Tongue (tissue), 2 donors: ENCODE results near the gene ERGIC3. TPM values are rescaled to one million over a fixed set of nuclear protein-coding genes. Genes with fewer than 3 reads are reported as not detected.
"Not testable (repeated sequence)": the region's sequence is repeated elsewhere in the genome, so short reads cannot be mapped to it uniquely, and the experiment has no call there.

Experiments
- DNase-seq: peaks from one replicate; pipeline ENCODE4 v3.0.0-alpha.2; 2015
- total RNA-seq: library from RNA; depleted of rRNA; stranded (reverse); fragments of >200 nt; gene quantifications from one replicate; pipeline ENCODE4 v1.2.3, GENCODE V29; 2014

Gene ERGIC3
- 202 TPM for total RNA-seq

DNA sequence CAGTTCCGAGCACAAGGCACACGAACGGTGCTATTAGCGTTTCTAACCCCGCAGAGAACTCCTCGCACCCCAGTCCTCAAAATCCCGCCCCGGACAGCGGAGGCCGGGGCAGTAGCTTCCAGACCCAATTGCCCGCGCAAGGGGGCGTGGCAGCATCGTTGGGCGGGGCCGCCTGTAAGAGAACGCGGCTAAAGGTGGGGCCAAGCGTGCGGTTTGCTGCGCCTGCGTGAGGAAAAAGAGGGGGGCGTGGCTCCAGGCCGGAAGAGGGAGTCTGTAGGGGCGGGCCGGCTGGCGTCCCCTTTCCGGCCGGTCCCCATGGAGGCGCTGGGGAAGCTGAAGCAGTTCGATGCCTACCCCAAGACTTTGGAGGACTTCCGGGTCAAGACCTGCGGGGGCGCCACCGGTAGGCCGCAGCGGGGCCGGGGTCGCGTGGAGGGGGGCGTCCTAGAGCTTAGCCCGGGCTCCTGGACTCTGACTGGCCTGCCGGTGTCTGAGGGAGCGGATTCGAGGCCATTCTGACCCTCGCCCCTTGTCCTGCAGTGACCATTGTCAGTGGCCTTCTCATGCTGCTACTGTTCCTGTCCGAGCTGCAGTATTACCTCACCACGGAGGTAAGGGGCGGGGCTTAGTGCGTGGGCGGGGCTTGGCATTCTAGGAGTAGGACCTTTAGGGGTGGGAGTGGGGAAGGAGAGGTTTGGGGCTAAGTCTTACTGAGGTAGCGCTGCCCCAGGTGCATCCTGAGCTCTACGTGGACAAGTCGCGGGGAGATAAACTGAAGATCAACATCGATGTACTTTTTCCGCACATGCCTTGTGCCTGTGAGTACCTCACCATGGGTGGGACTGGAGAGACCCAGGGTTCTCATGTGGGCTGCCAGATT lies at the start of gene ERGIC3:
Gene ERGIC3 (plus strand): TSS at position 296 of the 880 bp plus-strand sequence. CDS start 20 bp downstream, at position 316.
- peak; percentile 99 for DNase-seq

DNA sequence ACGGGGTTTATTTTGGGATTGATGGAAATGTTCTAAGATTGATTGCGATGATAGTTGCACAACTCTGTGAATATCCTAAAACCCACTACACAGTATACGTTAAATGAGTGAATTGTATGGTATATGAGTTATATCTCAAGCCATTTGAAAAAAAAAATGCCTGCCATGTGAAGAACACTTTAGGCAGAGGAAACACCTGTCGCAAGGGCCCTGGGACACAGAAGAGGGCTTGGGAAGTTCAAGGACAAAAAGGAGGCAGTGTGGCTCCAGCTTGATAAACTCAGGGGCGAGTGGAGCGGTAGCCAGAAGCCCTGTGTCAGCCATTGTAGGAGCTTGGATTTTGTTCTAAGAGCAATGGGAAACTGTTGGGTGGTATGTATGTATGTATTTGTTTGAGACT lies 49.5 kb upstream of the ERGIC3 start:
- DNase-seq = no peak

DNA sequence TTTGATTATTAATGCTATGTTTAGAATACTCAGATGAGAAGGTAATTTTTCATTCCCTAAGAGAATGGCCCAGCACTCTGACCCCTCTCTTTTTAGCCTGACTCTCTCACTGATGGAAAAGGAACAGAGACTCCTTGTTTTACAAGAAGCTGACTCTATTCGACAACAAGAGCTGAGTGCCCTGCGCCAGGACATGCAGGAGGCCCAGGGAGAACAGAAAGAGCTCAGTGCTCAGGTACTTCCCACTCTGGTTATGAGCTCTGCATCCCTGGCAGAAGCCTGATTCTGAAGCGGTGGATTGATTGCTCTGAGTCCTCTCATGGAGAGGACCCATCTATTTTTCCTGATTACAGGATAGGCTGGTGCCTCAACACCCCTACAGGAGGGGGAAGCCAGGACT lies 45.4 kb upstream of the ERGIC3 start:
- no peak for DNase-seq

DNA sequence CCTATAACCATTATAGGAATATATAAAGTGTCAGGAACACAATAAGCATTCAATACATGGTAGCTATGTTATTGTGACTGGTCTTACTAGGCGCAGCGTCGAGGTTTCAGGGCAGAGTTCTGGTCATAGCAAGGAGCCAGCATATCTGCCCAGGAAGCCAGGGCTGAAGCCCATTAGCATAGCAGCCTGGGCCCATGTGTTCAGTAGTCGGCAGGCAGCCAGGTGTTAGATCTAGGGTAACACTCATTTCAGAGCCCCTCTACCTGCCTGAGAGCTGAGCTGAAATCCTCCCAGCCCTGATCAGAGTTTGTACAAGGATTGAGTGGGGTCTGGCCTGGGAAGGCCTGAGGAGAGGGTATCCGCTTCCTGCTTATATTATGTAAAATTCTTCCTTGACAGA lies 44.6 kb upstream of the ERGIC3 start:
- no peak for DNase-seq

DNA sequence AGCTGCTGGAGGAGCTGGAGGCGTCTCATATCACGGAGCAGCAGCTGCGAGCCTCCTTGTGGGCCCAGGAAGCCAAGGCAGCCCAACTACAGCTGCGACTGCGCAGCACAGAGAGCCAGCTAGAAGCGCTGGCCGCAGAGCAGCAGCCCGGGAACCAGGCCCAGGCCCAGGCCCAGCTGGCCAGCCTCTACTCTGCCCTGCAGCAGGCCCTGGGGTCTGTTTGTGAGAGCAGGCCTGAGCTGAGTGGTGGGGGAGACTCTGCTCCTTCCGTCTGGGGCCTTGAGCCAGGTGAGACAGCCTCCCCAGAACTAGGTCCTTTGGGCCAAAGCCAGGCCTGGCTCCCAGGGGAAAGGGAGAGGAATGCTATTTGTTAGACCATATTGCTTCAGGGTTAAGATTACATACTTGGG lies 44.1 kb upstream of the ERGIC3 start:
- DNase-seq = peak; percentile 96

DNA sequence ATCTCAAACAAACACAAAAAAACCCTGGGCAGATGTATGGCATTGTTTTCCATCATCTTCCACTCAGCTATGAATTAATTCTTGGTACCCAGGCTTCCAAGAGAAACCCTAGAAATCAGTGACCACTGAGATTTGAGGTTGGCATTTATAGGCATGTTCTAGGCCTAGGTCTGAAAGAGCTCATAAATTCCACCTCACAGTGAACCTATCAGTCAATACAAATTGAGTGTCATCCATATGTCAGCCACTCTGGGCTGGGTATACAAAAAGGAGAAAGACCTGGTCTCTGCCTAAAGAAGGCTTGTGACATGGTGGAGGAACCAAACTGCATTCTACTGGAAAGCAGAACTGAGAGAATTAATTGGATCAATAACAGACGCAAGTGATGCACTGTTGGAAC lies 42.6 kb upstream of the ERGIC3 start:
- DNase-seq = no peak

DNA sequence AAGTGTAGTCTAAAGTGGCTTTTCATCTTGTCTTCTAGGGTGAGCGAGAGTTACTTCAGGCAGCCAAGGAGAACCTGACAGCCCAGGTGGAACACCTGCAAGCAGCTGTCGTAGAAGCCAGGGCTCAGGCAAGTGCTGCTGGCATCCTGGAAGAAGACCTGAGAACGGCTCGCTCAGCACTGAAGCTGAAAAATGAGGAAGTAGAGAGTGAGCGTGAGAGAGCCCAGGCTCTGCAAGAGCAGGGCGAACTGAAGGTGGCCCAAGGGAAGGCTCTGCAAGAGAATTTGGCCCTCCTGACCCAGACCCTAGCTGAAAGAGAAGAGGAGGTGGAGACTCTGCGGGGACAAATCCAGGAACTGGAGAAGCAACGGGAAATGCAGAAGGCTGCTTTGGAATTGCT lies 39.5 kb upstream of the ERGIC3 start:
- DNase-seq = no peak

DNA sequence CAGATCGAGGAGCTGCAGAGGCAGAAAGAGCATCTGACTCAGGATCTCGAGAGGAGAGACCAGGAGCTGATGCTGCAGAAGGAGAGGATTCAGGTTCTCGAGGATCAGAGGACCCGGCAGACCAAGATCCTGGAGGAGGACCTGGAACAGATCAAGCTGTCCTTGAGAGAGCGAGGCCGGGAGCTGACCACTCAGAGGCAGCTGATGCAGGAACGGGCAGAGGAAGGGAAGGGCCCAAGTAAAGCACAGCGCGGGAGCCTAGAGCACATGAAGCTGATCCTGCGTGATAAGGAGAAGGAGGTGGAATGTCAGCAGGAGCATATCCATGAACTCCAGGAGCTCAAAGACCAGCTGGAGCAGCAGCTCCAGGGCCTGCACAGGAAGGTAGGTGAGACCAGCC lies 38.6 kb upstream of the ERGIC3 start:
- DNase-seq = no peak

DNA sequence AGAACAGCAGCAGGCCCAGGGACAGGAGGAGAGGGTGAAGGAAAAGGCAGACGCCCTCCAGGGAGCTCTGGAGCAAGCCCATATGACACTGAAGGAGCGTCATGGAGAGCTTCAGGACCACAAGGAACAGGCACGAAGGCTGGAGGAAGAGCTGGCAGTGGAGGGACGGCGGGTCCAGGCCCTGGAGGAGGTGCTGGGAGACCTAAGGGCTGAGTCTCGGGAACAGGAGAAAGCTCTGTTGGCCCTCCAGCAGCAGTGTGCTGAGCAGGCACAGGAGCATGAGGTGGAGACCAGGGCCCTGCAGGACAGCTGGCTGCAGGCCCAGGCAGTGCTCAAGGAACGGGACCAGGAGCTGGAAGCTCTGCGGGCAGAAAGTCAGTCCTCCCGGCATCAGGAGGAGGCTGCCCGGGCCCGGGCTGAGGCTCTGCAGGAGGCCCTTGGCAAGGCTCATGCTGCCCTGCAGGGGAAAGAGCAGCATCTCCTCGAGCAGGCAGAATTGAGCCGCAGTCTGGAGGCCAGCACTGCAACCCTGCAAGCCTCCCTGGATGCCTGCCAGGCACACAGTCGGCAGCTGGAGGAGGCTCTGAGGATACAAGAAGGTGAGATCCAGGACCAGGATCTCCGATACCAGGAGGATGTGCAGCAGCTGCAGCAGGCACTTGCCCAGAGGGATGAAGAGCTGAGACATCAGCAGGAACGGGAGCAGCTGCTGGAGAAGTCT lies 37.9 kb upstream of the ERGIC3 start:
- peak; percentile 45 for DNase-seq

DNA sequence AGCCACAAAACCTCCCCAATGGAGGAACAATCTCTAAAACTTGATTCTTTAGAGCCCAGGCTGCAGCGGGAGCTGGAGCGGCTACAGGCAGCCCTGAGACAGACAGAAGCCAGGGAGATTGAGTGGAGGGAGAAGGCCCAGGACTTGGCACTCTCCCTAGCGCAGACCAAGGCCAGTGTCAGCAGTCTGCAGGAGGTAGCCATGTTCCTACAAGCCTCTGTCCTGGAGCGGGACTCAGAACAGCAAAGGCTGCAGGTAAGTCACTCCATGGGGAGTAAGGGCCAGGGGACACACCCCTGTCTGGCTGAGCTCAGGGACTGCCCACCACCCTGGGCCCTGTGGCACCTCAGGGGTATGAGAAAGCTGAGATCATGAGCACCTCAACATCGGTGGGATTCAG lies 37.1 kb upstream of the ERGIC3 start:
- no peak for DNase-seq

DNA sequence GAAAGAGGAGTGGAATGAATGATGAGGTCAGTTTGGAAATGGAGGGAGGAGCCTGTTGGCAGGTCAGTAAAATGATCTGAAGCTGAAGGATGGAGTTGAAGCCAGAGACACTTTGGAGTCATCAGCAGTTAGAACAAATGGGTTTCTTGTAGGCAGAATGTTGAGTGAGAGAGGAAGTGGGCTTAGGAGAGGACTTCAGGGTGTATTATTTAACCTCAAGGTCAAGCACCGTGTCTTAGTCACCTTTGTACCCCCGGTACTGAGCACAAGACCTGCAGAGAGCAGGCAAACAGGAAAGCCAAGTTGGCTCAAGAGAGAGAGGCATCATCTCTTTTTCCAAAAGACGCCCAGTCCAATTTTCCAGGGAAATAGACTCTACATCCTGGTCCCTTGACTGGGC lies 35.7 kb upstream of the ERGIC3 start:
- no peak for DNase-seq

DNA sequence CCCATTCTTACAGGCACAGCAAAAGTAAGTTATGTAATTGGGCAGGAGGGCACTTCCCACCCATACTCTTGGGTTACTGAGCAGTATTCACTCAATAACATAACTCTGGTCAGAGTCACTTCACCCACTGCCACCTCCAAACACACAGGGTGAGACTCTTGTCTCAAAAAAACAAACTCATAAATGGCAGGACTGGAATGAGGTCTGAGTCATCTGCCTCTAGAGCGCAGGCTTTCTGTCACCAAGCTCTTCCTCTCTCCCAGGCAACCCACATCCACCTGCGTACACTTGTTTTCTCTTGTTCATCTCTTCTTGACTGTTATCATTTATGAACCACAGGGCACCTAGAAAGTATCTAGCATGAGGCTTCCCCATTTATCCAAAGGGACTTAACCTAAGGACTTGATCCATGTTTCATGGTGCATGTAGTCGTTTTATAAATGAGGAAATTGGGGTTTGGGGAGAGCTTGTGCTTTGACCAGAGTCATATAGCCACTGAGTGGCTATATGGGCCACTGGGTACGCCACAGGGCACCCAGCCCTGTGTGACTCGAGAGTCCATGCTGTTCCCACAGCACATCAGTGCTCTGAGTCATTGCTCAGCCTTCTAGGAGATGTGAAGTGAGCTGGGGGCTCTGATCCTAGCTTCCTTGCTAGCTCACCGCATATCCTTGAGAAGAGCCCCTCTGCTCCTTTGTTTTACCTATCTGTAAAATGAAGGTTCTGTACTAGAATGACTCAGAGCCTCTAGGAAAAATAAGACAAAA lies 34.8 kb upstream of the ERGIC3 start:
- no peak for DNase-seq

DNA sequence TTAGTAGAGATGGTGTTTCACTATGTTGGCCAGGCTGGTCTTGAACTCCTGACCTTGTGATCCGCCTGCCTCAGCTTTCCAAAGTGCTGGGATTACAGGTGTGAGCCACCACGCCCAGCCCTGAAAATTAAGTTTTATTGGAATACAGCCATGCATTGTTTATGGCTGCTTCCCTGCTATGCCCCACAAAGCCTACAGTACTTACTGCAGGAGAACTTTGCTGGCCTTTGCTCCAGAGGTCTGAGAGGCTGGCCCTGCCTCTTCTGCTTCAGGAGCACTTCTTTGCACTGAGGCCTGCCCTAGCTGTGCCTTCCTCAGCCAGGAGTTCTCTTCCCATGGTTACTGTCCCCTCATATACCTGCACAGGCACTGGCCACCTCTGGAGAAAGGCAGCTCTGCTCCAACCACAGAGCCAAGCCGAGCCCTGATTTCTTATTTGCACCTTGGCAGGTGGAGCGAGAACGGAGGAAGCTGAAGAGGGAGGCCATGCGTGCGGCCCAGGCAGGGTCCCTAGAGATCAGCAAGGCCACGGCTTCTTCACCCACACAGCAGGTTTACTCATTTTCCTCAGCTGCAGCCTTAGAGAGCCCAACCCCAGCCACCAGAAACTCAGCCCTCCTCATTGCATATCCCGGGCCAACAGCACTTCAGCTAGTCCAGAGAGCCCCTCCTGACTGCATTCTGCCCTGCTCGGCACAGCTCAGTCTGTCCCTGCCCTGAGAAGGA lies 33.2 kb upstream of the ERGIC3 start:
- no peak for DNase-seq

DNA sequence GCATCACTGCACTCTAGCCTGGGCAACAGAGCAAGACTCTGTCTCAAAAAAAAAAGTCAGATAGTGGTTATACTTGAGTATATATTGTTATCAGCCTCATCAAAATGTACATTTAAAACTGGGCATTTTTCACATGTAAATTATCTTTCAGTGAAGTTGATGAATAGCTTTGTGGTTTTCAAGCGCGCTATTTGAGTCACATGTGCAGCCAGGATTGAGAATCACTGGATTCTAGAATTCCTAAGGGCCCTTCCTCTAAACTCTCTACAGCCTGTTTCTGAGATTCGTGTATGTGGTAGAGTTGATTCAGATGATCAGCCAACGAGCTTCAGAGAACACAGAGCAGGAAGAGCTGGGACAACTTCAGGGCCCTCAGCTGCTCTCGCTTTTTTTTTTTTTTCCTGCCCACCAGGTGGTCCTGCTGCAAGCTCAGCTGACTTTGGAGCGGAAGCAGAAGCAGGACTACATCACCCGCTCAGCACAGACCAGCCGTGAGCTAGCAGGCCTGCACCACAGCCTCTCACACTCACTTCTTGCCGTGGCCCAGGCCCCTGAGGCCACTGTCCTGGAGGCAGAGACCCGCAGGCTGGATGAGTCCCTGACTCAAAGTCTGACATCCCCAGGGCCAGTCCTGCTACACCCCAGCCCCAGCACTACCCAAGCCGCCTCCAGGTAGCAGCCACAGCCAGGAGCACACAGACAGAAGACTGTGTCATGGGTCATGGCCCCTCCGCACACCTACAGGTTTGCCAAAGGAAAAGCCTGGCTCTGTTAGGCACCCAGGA lies 30.7 kb upstream of the ERGIC3 start:
- no peak for DNase-seq

DNA sequence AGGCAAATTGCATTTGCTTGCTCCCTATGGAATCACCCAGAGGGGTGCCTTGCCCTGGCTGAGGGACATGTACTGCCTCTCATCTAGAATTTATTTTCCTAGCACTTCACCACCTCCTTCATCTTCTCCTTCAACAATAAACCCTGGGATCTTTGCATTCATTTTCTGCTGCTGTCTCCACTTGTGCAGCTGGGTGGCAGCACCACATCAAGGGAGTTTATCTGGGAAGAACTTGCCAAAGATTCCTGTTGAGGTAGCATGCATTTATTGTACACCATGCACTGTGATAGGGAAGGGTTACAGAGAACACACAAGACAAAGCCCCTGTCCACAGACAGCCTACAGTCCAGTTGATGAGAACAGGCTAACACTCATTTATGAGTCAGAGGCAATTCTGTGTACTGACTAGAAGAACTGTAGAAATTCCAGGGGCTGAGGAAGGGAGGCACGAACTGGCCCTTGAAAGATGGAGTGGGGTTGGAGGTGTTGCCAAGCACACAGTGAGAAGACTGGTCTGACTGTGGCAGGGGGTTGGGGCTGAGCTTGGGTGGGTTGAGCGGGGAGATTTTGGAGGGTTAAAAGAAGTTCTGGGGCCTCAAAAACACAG lies 30.0 kb upstream of the ERGIC3 start:
- DNase-seq = peak; percentile 54

DNA sequence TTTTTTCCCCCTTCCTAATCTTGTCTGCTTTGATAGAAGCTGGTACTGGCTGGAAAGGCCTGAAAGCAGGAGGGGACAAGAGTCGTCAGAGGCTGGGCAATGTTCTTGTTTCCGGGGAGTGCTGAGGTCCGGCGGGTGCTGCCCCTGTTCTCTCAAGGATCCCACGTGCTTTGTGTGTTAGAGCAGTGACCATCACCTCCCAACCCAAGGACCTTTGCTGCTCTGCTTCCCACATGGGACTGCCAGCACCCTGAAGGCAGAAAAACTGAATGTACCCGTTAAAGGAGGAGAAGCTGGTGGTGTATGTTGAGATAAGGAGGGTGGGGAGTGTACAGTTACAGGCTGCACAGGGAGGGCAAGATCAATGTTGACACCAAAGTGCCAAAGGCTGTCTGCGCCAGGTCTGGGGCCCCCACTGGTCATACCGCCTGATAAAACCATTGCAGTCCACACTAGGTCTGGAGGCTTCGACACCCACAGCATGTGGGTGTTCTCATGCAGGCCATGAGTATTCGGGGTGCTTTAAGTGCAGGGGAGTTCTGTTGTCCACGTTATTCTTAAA lies 27.4 kb upstream of the ERGIC3 start:
- DNase-seq = no peak

DNA sequence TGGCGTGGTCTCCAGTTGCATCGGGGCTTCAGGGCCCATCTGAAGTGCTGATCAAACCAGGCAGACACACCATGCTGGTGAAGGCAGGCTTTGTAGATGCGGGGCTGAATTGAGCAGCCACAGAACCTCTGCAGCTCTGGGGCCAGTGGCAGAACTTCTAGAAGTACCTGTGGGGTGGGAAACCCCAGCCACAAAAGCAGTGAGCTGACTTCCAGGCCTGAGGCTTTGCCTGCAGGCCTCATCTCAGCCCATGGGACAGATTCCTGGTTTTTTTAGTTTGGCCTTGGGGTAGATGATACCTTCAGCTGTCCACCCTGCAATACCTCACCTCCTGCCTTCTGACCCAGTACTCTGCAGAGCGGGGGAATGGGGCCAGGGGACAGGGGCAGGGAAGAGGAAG lies 26.5 kb upstream of the ERGIC3 start:
- DNase-seq = no peak

DNA sequence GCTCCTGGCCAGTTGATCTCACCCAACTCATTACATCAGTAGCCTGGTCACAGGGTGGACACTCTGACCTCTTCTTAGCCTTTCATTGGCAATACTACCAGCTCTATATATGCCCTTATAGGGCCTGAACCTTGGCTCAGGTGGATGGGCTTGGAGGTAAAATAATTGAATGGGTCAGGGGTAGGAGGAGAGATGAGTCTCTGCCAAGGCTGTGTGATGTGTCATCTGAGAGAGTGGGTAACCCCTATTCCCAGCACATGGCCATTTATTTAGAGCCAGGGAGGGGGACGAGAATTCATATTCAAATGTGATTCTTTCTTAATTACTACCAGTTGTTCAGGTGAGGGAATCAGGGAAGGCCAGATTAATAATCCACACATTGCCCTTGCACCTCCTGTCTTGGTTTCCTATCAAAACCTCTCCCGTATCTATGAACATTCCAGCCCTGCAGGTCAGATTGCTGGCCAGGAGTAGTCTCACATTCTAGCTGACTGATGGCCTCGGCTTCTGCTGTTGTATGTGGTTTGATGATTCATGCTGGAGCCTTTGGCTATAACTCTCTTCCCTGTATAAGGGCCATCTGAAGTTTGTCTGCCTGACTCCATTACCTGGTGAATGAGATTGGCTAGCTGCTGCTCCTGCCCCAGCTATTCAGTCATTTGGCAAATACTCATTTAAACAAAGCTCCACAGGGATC lies 25.8 kb upstream of the ERGIC3 start:
- DNase-seq = no peak

DNA sequence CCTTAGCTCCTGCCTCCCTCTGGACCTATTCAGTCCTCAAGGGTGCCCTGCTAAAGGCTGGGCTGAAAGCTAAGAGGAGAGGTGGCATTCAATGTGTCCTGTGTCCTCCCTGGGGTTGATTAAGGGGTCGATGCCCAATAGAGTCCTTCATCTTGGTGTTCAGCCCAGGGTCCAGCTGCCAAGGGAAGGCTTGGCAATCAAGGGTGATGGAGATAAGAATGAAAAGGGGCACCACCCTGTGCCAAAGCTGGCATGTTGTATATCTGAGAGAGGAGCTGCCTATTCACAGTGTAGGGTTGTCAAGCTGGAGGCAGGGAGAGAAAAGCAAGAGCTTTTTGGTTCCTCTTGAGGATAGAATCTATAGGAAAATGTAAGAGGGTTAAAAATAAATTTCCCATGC lies 24.8 kb upstream of the ERGIC3 start:
- DNase-seq = no peak

DNA sequence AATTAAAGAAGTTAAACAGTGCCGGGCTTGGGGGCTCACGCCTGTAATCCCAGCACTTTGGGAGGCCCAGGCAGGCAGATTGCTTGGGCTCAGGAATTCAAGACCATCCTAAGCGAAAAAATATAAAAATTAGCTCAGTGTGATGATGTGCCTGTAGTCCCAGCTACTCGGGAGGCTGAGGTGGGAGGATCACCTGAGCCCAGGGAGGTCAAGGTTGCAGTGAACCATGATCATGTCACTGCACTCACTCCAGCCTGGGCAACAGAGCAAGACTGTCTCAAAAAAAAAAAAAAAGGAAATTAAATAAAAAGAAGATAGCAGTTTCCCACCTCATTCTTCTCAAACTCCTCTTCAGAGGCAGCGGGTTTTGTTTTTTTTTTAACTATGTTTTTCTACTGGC lies 24.1 kb upstream of the ERGIC3 start:
- not testable (repeated sequence) for DNase-seq
